Astrocyte (in vitro differentiated cells and primary cell): Measurements from ENCODE around the gene NGRN. TPM values are rescaled to one million over a fixed set of nuclear protein-coding genes. Genes with fewer than 3 reads are reported as not detected.

Experiments used
- DNase-seq: peaks from one replicate; pipeline ENCODE4 v3.0.0-alpha.2; 2010; ENCODE audit warnings: low read depth
- FAIRE-seq: peaks from 2 replicates; lab custom pipeline; 2011; peaks lifted over from hg19 to GRCh38; lab: Jason Lieb, UNC
- H2AFZ ChIP-seq: 2 replicates; pipeline ENCODE4 v1.6.0; 2012; ENCODE audit warnings: low read depth, low read length, inconsistent platforms
- H3K27ac ChIP-seq: 2 replicates; pipeline ENCODE4 v1.5.1; 2011; ENCODE audit warnings: low read depth, low read length, inconsistent platforms
- H3K27me3 ChIP-seq: 2 replicates; pipeline ENCODE4 v1.6.0; 2011; ENCODE audit warnings: low read length, inconsistent platforms; ENCODE audit not compliant: insufficient read depth
- H3K36me3 ChIP-seq: 2 replicates; pipeline ENCODE4 v1.5.1; 2011; ENCODE audit warnings: low read length, inconsistent platforms; ENCODE audit not compliant: insufficient read depth
- H3K4me1 ChIP-seq: 2 replicates; pipeline ENCODE4 v1.5.1; 2011; ENCODE audit warnings: low read length, inconsistent platforms; ENCODE audit not compliant: insufficient read depth
- H3K4me2 ChIP-seq: 2 replicates; pipeline ENCODE4 v1.6.0; 2012; ENCODE audit warnings: low read length, inconsistent platforms
- H3K4me3 ChIP-seq: 2 replicates; pipeline ENCODE4 v1.5.1; 2011; ENCODE audit warnings: low read depth, mild to moderate bottlenecking, low read length, inconsistent platforms; ENCODE audit not compliant: insufficient read depth
- H3K79me2 ChIP-seq: 2 replicates; pipeline ENCODE4 v1.6.0; 2012; ENCODE audit warnings: mild to moderate bottlenecking, low read length, inconsistent platforms; ENCODE audit not compliant: insufficient read depth
- H3K9ac ChIP-seq: 2 replicates; pipeline ENCODE4 v1.6.0; 2012; ENCODE audit warnings: mild to moderate bottlenecking, low read length, inconsistent platforms
- H3K9me3 ChIP-seq: 2 replicates; pipeline ENCODE4 v1.5.1; 2012; ENCODE audit warnings: low read depth, mild to moderate bottlenecking, low read length, inconsistent platforms; ENCODE audit not compliant: insufficient read depth
- H4K20me1 ChIP-seq: 2 replicates; pipeline ENCODE4 v1.6.0; 2012; ENCODE audit warnings: low read length, inconsistent platforms; ENCODE audit not compliant: insufficient read depth
- H3K27ac Mint-ChIP-seq: one replicate; pipeline ENCODE4 v1.8.0; 2021; ENCODE audit warnings: mild to moderate bottlenecking, mixed read lengths; ENCODE audit not compliant: unreplicated experiment
- H3K27me3 Mint-ChIP-seq: one replicate; pipeline ENCODE4 v1.8.0; 2021; ENCODE audit warnings: low read depth, mixed read lengths; ENCODE audit not compliant: unreplicated experiment
- H3K36me3 Mint-ChIP-seq: one replicate; pipeline ENCODE4 v1.8.0; 2021; ENCODE audit warnings: low read depth, mixed read lengths; ENCODE audit not compliant: unreplicated experiment
- H3K4me1 Mint-ChIP-seq: one replicate; pipeline ENCODE4 v1.8.0; 2021; ENCODE audit warnings: low read depth, mixed read lengths; ENCODE audit not compliant: unreplicated experiment
- H3K4me3 Mint-ChIP-seq: one replicate; pipeline ENCODE4 v1.8.0; 2021; ENCODE audit warnings: mild to moderate bottlenecking, moderate library complexity, mixed read lengths; ENCODE audit not compliant: unreplicated experiment
- H3K9me3 Mint-ChIP-seq: one replicate; pipeline ENCODE4 v1.8.0; 2021; ENCODE audit warnings: mild to moderate bottlenecking, mixed read lengths; ENCODE audit not compliant: unreplicated experiment
- EZH2 ChIP-seq: IDR thresholded peaks from 2 replicates; pipeline ENCODE4 v1.6.1; 2012; ENCODE audit warnings: mild to moderate bottlenecking, low read length, inconsistent platforms; ENCODE audit not compliant: insufficient read depth
- total RNA-seq: library from RNA; stranded (reverse); gene quantifications from 2 replicates; pipeline ENCODE4 v1.2.1, GENCODE V29; 2021
- TF ChIP-seq, protein P1 (sequence below): IDR thresholded peaks from 2 replicates; pipeline ENCODE4 v1.5.1; 2011; ENCODE audit warnings: low read depth, mild to moderate bottlenecking, inconsistent platforms, low read length, moderate library complexity; ENCODE audit not compliant: insufficient read depth

The NGRN gene
- total RNA-seq, 1 donor from 2014 or later: 98.6 TPM

DNA sequence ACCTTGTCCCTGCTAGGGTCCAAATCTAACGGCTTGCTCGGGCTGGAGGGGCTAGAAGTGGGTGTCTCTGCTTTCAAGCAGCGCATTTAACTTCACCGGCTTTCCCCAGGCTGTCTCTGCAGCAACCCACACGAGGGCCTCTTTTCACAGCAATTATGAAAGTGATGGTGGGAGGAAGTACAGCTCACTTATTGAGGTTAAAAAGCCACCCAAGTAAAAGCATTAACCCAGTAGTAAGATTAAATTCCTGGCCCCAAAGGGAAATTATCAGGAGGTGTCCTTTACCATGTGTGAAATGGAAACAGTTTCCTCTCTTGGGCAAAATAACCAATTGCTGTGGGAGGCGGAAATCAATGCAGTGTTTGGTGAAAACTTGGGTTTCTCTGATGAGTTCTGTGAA, 41.1 kb downstream of the NGRN start:
- no peak for DNase-seq
- Histone ChIP-seq H2AFZ (no peak overlapping the region), H3K36me3 (no peaks in the 10 kb centered on the region), H3K27ac (no peak overlapping the region), H3K9me3 (no peaks in the 10 kb centered on the region), H3K4me1 (no peaks in the 10 kb centered on the region), H3K27me3 (no peaks in the 10 kb centered on the region), H4K20me1 (no peaks in the 10 kb centered on the region), H3K79me2 (no peaks in the 10 kb centered on the region), H3K4me2 (no peak overlapping the region), H3K9ac (no peak overlapping the region), H3K4me3 (no peak overlapping the region)
- TF ChIP-seq EZH2: no peak
- TF ChIP-seq, protein P1, sequence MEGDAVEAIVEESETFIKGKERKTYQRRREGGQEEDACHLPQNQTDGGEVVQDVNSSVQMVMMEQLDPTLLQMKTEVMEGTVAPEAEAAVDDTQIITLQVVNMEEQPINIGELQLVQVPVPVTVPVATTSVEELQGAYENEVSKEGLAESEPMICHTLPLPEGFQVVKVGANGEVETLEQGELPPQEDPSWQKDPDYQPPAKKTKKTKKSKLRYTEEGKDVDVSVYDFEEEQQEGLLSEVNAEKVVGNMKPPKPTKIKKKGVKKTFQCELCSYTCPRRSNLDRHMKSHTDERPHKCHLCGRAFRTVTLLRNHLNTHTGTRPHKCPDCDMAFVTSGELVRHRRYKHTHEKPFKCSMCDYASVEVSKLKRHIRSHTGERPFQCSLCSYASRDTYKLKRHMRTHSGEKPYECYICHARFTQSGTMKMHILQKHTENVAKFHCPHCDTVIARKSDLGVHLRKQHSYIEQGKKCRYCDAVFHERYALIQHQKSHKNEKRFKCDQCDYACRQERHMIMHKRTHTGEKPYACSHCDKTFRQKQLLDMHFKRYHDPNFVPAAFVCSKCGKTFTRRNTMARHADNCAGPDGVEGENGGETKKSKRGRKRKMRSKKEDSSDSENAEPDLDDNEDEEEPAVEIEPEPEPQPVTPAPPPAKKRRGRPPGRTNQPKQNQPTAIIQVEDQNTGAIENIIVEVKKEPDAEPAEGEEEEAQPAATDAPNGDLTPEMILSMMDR: no peak
- H3K9me3 Mint-ChIP-seq: peaks cover 1% of the 10 kb centered on the region
- no peak for FAIRE-seq
- no peaks in the 10 kb centered on the region for H3K27me3 Mint-ChIP-seq
- no peak overlapping the region for H3K4me3 Mint-ChIP-seq
- H3K27ac Mint-ChIP-seq: no peak overlapping the region
- H3K36me3 Mint-ChIP-seq: no peaks in the 10 kb centered on the region
- H3K4me1 Mint-ChIP-seq: no peaks in the 10 kb centered on the region

DNA sequence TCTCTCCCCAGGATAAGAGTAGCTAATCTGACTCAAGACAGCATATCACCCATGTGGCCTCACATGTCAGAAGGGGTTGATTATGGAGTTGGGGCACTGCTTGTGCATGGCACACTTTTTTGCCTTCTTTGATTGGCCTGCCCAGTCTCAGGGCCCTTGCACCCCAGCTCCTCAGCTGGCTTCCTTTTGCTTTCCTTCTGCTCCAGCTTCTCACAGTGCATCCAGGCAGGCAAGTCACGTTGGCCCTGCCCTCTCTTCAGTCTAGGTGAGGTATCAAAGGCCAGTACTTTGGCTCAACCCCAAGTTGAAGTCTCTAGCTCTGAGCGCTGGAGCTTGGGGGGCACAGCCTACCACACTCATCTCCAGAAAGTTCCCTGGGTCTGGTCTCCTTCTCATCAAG, 42.2 kb downstream of the NGRN start:
- no peaks in the 10 kb centered on the region for H3K36me3 Mint-ChIP-seq
- no peaks in the 10 kb centered on the region for H3K9me3 ChIP-seq
- no peaks in the 10 kb centered on the region for H3K27me3 ChIP-seq
- no peak overlapping the region for H3K9ac ChIP-seq
- H3K27ac Mint-ChIP-seq: no peak overlapping the region
- no peak overlapping the region for H3K4me3 Mint-ChIP-seq
- H3K79me2 ChIP-seq: no peaks in the 10 kb centered on the region
- no peaks in the 10 kb centered on the region for H3K27me3 Mint-ChIP-seq
- no peak overlapping the region for H3K4me3 ChIP-seq
- no peaks in the 10 kb centered on the region for H3K4me1 Mint-ChIP-seq
- no peaks in the 10 kb centered on the region for H3K36me3 ChIP-seq
- H4K20me1 ChIP-seq: no peaks in the 10 kb centered on the region
- no peaks in the 10 kb centered on the region for H3K4me1 ChIP-seq
- H2AFZ ChIP-seq: no peak overlapping the region
- TF ChIP-seq, protein P1: no peak
- TF ChIP-seq EZH2: no peak
- H3K27ac ChIP-seq: no peak overlapping the region
- no peak for DNase-seq
- H3K4me2 ChIP-seq: no peak overlapping the region
- FAIRE-seq: no peak
- peaks cover 1% of the 10 kb centered on the region for H3K9me3 Mint-ChIP-seq

DNA sequence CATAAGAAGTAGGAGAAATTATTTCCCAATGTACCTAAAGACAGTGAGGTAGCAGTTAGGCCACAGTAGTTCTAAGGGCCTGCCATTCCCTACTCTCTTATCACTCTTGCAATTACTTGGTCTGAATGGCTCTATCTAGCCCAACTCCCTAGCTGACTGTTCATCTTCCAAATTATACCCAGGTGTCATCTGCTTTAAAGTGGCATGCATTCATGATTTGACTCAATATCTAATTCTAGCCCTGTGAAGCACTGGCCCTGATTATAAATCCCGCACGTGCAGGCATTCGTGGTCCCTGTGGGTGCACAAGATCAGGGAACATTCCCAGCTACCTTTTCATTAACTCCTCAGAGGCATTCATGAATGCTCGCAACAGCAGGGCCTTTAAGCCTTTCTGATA, 43.5 kb downstream of the NGRN start:
- Histone ChIP-seq H3K4me2 (no peak overlapping the region), H3K36me3 (no peaks in the 10 kb centered on the region), H3K79me2 (no peaks in the 10 kb centered on the region), H3K4me3 (no peak overlapping the region), H3K27ac (no peak overlapping the region), H2AFZ (no peak overlapping the region), H4K20me1 (no peaks in the 10 kb centered on the region), H3K9me3 (no peaks in the 10 kb centered on the region), H3K4me1 (no peaks in the 10 kb centered on the region), H3K27me3 (no peaks in the 10 kb centered on the region), H3K9ac (no peak overlapping the region)
- Mint-ChIP-seq H3K27me3 (no peaks in the 10 kb centered on the region), H3K9me3 (peaks cover 1% of the 10 kb centered on the region), H3K36me3 (no peaks in the 10 kb centered on the region), H3K4me3 (no peak overlapping the region), H3K27ac (no peak overlapping the region), H3K4me1 (no peaks in the 10 kb centered on the region)
- FAIRE-seq (no peak), DNase-seq (no peak)
- no peak for TF ChIP-seq EZH2
- TF ChIP-seq, protein P1: no peak
